ENCODE results near the gene BPIFA3.

DNA sequence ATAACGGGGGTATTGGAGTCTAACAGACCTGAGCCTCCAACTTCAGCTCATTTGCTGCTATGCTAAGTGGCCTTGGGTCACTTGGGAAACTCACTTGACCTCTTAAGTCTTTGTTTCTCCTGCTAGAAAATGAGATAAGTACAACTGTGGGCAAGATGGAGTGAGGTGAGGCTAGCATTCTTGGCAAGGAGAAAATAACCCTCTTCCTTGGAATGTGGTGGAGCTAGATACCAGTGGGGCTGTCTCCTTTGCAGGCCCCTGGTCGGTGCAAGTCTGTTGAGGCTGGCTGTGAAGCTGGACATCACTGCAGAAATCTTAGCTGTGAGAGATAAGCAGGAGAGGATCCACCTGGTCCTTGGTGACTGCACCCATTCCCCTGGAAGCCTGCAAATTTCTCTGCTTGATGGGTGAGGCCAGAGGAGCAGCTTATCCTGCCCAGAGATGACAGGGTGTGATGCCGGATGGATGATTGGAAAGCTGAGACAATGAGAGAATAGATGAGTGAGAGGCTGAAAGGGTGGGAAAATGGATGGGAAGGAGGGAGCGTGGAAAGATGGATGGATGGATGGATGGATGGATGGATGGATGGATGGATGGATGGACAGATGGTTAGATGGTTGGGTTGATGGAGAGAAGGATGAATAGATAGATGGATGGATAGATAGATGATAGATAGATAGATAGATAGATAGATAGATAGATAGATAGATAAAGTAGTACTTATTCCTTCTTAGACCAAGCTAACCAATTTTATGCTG lies 23.0 kb downstream of the BPIFA3 start:
- TF ChIP-seq JUND (IDR thresholded peaks at IDR 0.05) (no peak), CTCF (IDR thresholded peaks at IDR 0.05 in 2 of 3, conservative IDR thresholded peaks at IDR 0.05 in 1 of 3; ENCODE audit: borderline replicate concordance in 1 of 3, insufficient read depth in 1 of 3, low read depth in 2 of 3, low read length in 2 of 3) (no peak), CEBPB (IDR thresholded peaks at IDR 0.05; ENCODE audit: low read depth) (no peak), EZH2 (IDR thresholded peaks at IDR 0.05) (no peak), POLR2AphosphoS5 (IDR thresholded peaks at IDR 0.05; ENCODE audit: low read depth, low read length) (no peak), RAD21 (IDR thresholded peaks at IDR 0.05; ENCODE audit: low read depth) (no peak), POLR2A (IDR thresholded peaks at IDR 0.05; ENCODE audit: borderline replicate concordance, extremely low read depth, insufficient read depth, insufficient read length) (no peak), ZNF274 (IDR thresholded peaks at IDR 0.05; ENCODE audit: low read depth, low read length) (no peak), EZH2phosphoT487 (IDR thresholded peaks at IDR 0.05; ENCODE audit: borderline replicate concordance) (no peak)
- TF ChIP-seq, protein P1, sequence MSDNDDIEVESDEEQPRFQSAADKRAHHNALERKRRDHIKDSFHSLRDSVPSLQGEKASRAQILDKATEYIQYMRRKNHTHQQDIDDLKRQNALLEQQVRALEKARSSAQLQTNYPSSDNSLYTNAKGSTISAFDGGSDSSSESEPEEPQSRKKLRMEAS (IDR thresholded peaks at IDR 0.05): no peak

Measured in HCT116 (cell line).